ENCODE results near the gene HMSD.

The HMSD gene

DNA sequence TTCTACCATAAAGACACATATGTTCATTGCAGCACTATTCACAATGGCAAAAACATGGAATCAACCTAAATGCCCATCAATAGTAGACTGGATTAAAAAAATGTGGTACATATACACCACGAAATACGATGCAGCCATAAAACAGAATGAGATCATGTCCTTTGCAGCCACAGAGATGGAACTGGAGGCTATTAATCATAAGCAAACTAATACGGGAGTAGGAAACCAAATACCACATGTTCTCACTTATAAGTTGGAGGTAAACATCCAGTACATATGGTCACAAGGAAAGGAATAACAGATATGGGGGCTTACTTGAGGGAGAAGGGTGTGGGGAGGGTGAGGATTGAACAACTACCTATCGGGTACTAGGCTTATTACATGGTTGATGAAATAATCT, 7.7 kb downstream of the HMSD start:
- TF ChIP-seq FOXP2 (optimal IDR thresholded peaks at IDR 0.05; ENCODE audit: borderline replicate concordance, extremely low read depth, extremely low read length, insufficient read depth): no peak
- no peak for TF ChIP-seq TAF1 (IDR thresholded peaks at IDR 0.05; ENCODE audit: borderline replicate concordance, insufficient read depth, low read length)
- no peak for TF ChIP-seq POLR2AphosphoS5 (IDR thresholded peaks at IDR 0.05; ENCODE audit: low read depth, low read length)
- no peak for TF ChIP-seq SIN3A (IDR thresholded peaks at IDR 0.05; ENCODE audit: borderline replicate concordance, insufficient read depth, low read length)
- TF ChIP-seq, protein P1, sequence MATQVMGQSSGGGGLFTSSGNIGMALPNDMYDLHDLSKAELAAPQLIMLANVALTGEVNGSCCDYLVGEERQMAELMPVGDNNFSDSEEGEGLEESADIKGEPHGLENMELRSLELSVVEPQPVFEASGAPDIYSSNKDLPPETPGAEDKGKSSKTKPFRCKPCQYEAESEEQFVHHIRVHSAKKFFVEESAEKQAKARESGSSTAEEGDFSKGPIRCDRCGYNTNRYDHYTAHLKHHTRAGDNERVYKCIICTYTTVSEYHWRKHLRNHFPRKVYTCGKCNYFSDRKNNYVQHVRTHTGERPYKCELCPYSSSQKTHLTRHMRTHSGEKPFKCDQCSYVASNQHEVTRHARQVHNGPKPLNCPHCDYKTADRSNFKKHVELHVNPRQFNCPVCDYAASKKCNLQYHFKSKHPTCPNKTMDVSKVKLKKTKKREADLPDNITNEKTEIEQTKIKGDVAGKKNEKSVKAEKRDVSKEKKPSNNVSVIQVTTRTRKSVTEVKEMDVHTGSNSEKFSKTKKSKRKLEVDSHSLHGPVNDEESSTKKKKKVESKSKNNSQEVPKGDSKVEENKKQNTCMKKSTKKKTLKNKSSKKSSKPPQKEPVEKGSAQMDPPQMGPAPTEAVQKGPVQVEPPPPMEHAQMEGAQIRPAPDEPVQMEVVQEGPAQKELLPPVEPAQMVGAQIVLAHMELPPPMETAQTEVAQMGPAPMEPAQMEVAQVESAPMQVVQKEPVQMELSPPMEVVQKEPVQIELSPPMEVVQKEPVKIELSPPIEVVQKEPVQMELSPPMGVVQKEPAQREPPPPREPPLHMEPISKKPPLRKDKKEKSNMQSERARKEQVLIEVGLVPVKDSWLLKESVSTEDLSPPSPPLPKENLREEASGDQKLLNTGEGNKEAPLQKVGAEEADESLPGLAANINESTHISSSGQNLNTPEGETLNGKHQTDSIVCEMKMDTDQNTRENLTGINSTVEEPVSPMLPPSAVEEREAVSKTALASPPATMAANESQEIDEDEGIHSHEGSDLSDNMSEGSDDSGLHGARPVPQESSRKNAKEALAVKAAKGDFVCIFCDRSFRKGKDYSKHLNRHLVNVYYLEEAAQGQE (IDR thresholded peaks at IDR 0.05; ENCODE audit: insufficient read depth in 1 of 2, low read depth in 2 of 2, low read length in 2 of 2): no peak

DNA sequence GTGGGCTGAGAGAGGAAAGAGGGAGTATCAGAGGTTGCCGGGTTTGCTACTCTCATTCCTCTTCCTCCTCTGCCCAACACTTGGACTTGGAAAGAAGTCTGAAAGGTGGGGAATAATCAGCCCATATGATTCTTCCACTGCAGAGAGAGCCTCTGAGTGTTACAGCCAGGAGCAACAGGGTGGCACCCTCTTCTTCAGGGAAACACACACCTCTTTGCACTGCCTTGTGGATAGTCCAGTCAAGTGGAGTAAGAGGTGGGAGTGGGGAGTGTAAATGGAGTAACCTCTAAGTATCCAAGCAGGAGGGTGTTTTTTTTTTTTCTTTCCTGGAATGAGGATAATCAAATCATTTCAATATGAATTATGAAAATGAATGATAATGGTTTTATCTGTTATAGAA, 11.8 kb downstream of the HMSD start:
- TF ChIP-seq POLR2AphosphoS5 (IDR thresholded peaks at IDR 0.05; ENCODE audit: low read depth, low read length) (no peak), SIN3A (IDR thresholded peaks at IDR 0.05; ENCODE audit: borderline replicate concordance, insufficient read depth, low read length) (no peak), FOXP2 (optimal IDR thresholded peaks at IDR 0.05; ENCODE audit: borderline replicate concordance, extremely low read depth, extremely low read length, insufficient read depth) (no peak), TAF1 (IDR thresholded peaks at IDR 0.05; ENCODE audit: borderline replicate concordance, insufficient read depth, low read length) (no peak)
- TF ChIP-seq, protein P1 (IDR thresholded peaks at IDR 0.05; ENCODE audit: insufficient read depth in 1 of 2, low read depth in 2 of 2, low read length in 2 of 2): no peak

DNA sequence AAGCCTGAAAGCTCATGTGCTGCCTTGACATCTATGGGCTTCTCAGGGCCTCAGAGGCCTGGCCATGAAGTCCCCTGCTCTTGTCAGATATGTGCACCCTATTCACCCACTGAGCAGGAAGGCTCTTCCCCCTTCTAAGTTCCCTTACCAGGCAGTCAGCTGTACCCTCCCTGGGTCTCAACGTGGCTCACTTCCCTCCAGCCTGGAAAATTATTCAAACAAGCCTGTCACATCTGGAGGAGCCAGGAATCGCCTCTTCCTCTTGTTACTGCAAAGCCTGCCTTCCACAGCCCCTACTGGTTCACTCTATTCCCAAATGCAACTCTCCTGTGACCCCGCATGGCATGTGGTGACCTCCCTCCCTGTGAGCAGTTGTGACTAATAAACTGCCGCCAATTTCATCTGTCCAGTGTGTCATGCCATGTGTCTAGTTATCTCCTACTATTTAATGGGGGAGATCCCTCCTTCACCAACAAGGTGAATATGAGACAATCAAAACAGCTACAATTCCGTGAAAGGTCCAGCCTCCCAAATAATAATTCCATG, 12.4 kb downstream of the HMSD start:
- TF ChIP-seq, protein P1 (IDR thresholded peaks at IDR 0.05; ENCODE audit: insufficient read depth in 1 of 2, low read depth in 2 of 2, low read length in 2 of 2): no peak
- TF ChIP-seq FOXP2 (optimal IDR thresholded peaks at IDR 0.05; ENCODE audit: borderline replicate concordance, extremely low read depth, extremely low read length, insufficient read depth): no peak
- TF ChIP-seq TAF1 (IDR thresholded peaks at IDR 0.05; ENCODE audit: borderline replicate concordance, insufficient read depth, low read length): no peak
- TF ChIP-seq SIN3A (IDR thresholded peaks at IDR 0.05; ENCODE audit: borderline replicate concordance, insufficient read depth, low read length): no peak
- no peak for TF ChIP-seq POLR2AphosphoS5 (IDR thresholded peaks at IDR 0.05; ENCODE audit: low read depth, low read length)

DNA sequence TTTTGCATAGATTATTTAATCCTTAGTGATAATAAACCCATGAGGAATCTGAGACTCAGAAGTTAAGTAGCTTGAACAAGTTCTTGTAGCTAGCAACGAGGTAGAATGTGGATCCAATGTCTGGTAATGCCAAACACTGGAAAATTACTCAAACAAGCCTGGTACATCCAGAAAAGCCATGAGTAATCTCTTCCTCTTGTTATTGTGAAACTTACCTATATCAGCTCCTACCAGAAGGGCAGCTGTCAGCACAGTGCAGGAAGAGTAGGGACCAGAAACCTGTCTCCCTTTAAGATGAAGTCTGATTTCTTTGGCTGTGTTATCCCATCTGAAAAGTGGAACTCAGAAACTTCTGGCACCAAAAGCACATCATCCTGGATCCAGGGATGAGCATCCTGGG, 13.0 kb downstream of the HMSD start:
- TF ChIP-seq FOXP2 (optimal IDR thresholded peaks at IDR 0.05; ENCODE audit: borderline replicate concordance, extremely low read depth, extremely low read length, insufficient read depth) (no peak), TAF1 (IDR thresholded peaks at IDR 0.05; ENCODE audit: borderline replicate concordance, insufficient read depth, low read length) (no peak), SIN3A (IDR thresholded peaks at IDR 0.05; ENCODE audit: borderline replicate concordance, insufficient read depth, low read length) (no peak), POLR2AphosphoS5 (IDR thresholded peaks at IDR 0.05; ENCODE audit: low read depth, low read length) (no peak)
- TF ChIP-seq, protein P1 (IDR thresholded peaks at IDR 0.05; ENCODE audit: insufficient read depth in 1 of 2, low read depth in 2 of 2, low read length in 2 of 2): no peak

Measured in PFSK-1 (cell line).